NB4 (cell line): ENCODE data around the gene RANGRF.

ENCODE experiments used
- MYC ChIP-seq: IDR thresholded peaks from 2 replicates; pipeline ENCODE4 v1.6.1; 2011; ENCODE audit warnings: low read depth, low read length
- POLR2A ChIP-seq: IDR thresholded peaks from 2 replicates; pipeline ENCODE4 v1.6.1; 2011; ENCODE audit warnings: mild to moderate bottlenecking; ENCODE audit not compliant: insufficient read length; ENCODE audit errors: extremely low read depth
- TF ChIP-seq, protein P1 (sequence below): IDR thresholded peaks from one replicate; pipeline ENCODE4 v1.5.1; 2012; ENCODE audit warnings: low read depth, low read length
- TF ChIP-seq, protein P2 (sequence below): IDR thresholded peaks from 2 replicates; pipeline ENCODE4 v1.6.1; 2011; ENCODE audit warnings: low read depth, low read length

DNA sequence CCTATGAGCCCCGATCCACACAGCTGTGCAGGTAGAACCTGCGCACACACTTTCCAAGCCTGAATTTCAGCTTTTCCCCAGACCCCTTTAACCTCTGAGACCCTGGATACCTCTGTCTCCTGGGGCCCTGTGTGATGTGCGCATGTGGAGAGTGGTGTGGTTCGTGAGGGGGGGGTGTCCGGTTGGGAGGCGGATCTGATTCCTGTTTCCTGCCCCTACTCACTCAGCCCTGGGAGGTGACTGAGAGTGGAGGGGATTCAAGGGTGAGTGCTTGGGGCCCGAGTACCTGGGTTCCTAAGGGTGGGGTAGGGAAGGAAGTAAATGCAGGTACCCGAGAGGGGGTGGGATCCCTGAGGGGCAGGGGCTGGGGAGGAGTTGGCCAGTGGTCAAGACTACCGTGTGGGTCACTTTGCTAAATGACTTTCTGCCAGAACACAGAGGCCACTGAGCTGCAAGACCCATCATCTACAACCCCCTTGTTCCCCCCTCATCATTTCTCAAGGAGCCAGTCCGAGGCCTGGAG is 22.2 kb downstream of the RANGRF start:
- TF ChIP-seq, protein P1, sequence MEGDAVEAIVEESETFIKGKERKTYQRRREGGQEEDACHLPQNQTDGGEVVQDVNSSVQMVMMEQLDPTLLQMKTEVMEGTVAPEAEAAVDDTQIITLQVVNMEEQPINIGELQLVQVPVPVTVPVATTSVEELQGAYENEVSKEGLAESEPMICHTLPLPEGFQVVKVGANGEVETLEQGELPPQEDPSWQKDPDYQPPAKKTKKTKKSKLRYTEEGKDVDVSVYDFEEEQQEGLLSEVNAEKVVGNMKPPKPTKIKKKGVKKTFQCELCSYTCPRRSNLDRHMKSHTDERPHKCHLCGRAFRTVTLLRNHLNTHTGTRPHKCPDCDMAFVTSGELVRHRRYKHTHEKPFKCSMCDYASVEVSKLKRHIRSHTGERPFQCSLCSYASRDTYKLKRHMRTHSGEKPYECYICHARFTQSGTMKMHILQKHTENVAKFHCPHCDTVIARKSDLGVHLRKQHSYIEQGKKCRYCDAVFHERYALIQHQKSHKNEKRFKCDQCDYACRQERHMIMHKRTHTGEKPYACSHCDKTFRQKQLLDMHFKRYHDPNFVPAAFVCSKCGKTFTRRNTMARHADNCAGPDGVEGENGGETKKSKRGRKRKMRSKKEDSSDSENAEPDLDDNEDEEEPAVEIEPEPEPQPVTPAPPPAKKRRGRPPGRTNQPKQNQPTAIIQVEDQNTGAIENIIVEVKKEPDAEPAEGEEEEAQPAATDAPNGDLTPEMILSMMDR: no peak
- TF ChIP-seq POLR2A (no peak), MYC (no peak)
- TF ChIP-seq, protein P2, sequence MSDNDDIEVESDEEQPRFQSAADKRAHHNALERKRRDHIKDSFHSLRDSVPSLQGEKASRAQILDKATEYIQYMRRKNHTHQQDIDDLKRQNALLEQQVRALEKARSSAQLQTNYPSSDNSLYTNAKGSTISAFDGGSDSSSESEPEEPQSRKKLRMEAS: no peak
